Raji (cell line): ENCODE results near the gene KRTAP1-4.

Experiments
- POLR2A ChIP-seq: IDR thresholded peaks from 2 replicates; pipeline ENCODE4 v1.6.1; 2011; ENCODE audit warnings: low read depth, low read length, control low read depth; ENCODE audit not compliant: insufficient read depth

Gene KRTAP1-4

GRCh38 chr17:40993084-40993483, 36.9 kb downstream of the KRTAP1-4 start:
- no peak for TF ChIP-seq POLR2A

GRCh38 chr17:40992666-40993065, 37.3 kb downstream of the KRTAP1-4 start:
- TF ChIP-seq POLR2A = no peak

DNA sequence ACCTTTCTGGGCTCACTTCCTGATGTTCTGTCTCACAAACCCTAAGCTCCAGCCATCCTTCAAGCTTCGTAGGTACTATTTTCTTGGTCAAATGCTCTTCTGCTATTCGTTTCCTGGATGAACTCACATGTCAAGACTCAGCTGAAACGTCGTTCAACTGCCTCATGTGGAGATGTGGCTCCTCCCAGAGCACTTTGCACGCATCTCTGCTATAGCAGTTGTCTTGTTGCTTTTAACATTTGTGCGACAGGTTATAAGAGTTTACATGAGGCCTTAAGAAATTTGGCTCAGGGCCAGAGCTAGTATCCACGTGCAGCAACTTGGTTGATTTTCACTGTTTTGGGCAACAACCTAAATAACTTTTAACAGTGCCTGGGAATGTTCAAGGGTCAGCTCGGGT, 43.1 kb downstream of the KRTAP1-4 start:
- no peak for TF ChIP-seq POLR2A

DNA sequence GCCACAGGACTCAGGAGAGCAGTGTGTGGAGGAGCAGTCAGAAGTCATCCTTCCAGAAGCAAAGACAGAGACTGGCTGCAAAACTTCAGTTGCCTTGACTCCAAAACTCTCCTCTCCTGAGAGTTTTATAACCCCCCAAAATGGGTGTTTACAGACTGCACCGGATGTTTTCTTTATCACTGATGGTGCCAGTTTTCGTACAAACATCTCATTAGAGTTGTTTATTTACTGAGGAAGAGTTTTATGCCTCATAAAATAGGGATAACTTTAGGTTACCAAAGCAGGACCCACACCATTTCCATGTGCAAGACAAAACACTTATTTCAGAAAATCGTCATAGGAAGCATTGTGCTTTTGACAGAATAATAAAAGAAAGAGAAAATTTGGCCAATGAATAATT, 45.8 kb downstream of the KRTAP1-4 start, which contains the start of gene KRT40:
TSS of gene KRT40 (minus strand) at position 101 of the 400 bp plus-strand sequence. CDS start at position 48, 53 bp downstream.
- TF ChIP-seq POLR2A = no peak

DNA sequence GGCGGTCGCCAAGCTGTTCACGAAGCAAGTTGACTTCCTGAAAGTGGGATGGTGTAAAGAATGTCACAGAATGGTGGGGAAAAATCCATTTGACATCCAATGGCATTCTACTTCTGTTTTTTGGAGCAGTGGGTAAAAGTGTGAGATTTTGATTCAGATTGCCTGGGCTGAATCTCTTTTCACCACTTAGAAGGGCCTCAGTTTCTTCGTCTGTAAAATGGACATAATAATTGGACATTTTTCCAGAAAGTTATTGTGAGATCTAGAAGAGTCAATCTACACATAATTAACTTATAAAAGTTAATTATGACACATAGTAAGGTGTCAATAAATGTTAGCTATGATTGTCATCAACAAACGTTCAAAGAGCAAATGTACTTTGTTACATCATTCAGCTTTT, 48.9 kb downstream of the KRTAP1-4 start:
- no peak for TF ChIP-seq POLR2A

- TF ChIP-seq POLR2A = no peak
These were observed 49.4 kb downstream of the KRTAP1-4 start for GRCh38 chr17:40980596-40980995.

DNA sequence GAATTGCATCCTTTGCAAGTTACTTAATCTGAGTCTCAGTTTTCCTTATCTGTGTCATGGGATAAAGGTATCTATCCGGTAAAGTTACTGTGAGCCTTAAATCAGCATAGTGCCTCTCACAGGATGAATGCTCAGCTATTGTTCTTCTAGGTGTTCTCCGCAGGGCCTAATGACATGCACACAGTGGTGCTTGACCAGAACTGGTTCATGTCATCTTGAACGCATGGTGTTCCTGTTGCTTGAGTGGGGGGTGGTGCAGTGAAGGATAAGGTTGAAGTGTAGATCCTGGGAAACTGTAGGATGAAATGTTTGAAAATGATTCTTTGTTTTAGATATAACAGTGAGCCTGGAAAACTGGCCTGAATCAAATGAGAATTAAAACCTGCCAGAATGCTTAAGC, 49.9 kb downstream of the KRTAP1-4 start:
- no peak for TF ChIP-seq POLR2A
